ENCODE data around the gene NFE2L3.

The NFE2L3 gene

GRCh38 chr7:26179422-26179821, 27.4 kb downstream of the NFE2L3 start:
- Histone ChIP-seq H3K36me3 (ENCODE audit: insufficient read depth, low read length) (no peaks in the 10 kb centered on the region), H3K27ac (ENCODE audit: low read length) (no peak overlapping the region), H3K27me3 (ENCODE audit: insufficient read depth, low read length, poor library complexity) (no peaks in the 10 kb centered on the region), H3K4me3 (ENCODE audit: low read depth in 1 of 2, low read length in 2 of 2) (no peak overlapping the region), H2AFZ (ENCODE audit: low read depth, low read length) (no peak overlapping the region), H3K4me2 (ENCODE audit: insufficient read depth, low read length) (no peak overlapping the region), H3K79me2 (ENCODE audit: insufficient read depth, low read length) (no peaks in the 10 kb centered on the region), H3K4me1 (ENCODE audit: insufficient read depth, low read length) (no peaks in the 10 kb centered on the region), H4K20me1 (ENCODE audit: insufficient read depth, low read length) (no peaks in the 10 kb centered on the region; the same call in none of the 2 replicates), H3K9ac (ENCODE audit: low read depth, low read length) (no peak overlapping the region), H3K9me3 (ENCODE audit: insufficient read depth, low read length, severe bottlenecking) (no peaks in the 10 kb centered on the region)
- ATAC-seq (ENCODE audit: insufficient read depth, low read depth) (no peak), DNase-seq (no peak)
- no peak for TF ChIP-seq EZH2 (IDR thresholded peaks at IDR 0.05; ENCODE audit: borderline replicate concordance, low read depth, low read length, severe bottlenecking)
- no peak for TF ChIP-seq CTCF (IDR thresholded peaks at IDR 0.05; ENCODE audit: borderline replicate concordance, extremely low read depth, low read length, poor library complexity, severe bottlenecking)

- DNase-seq (no peak), ATAC-seq (ENCODE audit: insufficient read depth, low read depth) (no peak)
- Histone ChIP-seq H3K27ac (ENCODE audit: low read length) (no peak overlapping the region), H3K27me3 (ENCODE audit: insufficient read depth, low read length, poor library complexity) (no peaks in the 10 kb centered on the region), H3K9ac (ENCODE audit: low read depth, low read length) (no peak overlapping the region), H3K36me3 (ENCODE audit: insufficient read depth, low read length) (no peaks in the 10 kb centered on the region), H2AFZ (ENCODE audit: low read depth, low read length) (no peak overlapping the region), H3K9me3 (ENCODE audit: insufficient read depth, low read length, severe bottlenecking) (no peaks in the 10 kb centered on the region), H3K79me2 (ENCODE audit: insufficient read depth, low read length) (no peaks in the 10 kb centered on the region), H3K4me2 (ENCODE audit: insufficient read depth, low read length) (no peak overlapping the region), H3K4me1 (ENCODE audit: insufficient read depth, low read length) (no peaks in the 10 kb centered on the region), H4K20me1 (ENCODE audit: insufficient read depth, low read length) (peaks cover 2% of the 10 kb centered on the region), H3K4me3 (ENCODE audit: low read depth in 1 of 2, low read length in 2 of 2) (no peak overlapping the region)
- TF ChIP-seq CTCF (IDR thresholded peaks at IDR 0.05; ENCODE audit: borderline replicate concordance, extremely low read depth, low read length, poor library complexity, severe bottlenecking) (no peak), EZH2 (IDR thresholded peaks at IDR 0.05; ENCODE audit: borderline replicate concordance, low read depth, low read length, severe bottlenecking) (no peak)
Observed at GRCh38 chr7:26179826-26180497, 28.0 kb downstream of the NFE2L3 start.

- H3K36me3 ChIP-seq (ENCODE audit: insufficient read depth, low read length) = no peaks in the 10 kb centered on the region
- H3K4me3 ChIP-seq (ENCODE audit: low read depth in 1 of 2, low read length in 2 of 2) = no peak overlapping the region
- DNase-seq = no peak
- no peaks in the 10 kb centered on the region for H3K9me3 ChIP-seq (ENCODE audit: insufficient read depth, low read length, severe bottlenecking)
- H3K27me3 ChIP-seq (ENCODE audit: insufficient read depth, low read length, poor library complexity) = no peaks in the 10 kb centered on the region
- peaks cover 5% of the 10 kb centered on the region for H4K20me1 ChIP-seq (ENCODE audit: insufficient read depth, low read length)
- H3K79me2 ChIP-seq (ENCODE audit: insufficient read depth, low read length) = no peaks in the 10 kb centered on the region
- no peak overlapping the region for H3K27ac ChIP-seq (ENCODE audit: low read length)
- H2AFZ ChIP-seq (ENCODE audit: low read depth, low read length) = no peak overlapping the region
- H3K4me2 ChIP-seq (ENCODE audit: insufficient read depth, low read length) = no peak overlapping the region
- ATAC-seq (ENCODE audit: insufficient read depth, low read depth) = no peak
- no peak overlapping the region for H3K9ac ChIP-seq (ENCODE audit: low read depth, low read length)
- TF ChIP-seq EZH2 (IDR thresholded peaks at IDR 0.05; ENCODE audit: borderline replicate concordance, low read depth, low read length, severe bottlenecking) = no peak
- TF ChIP-seq CTCF (IDR thresholded peaks at IDR 0.05; ENCODE audit: borderline replicate concordance, extremely low read depth, low read length, poor library complexity, severe bottlenecking) = no peak
- H3K4me1 ChIP-seq (ENCODE audit: insufficient read depth, low read length) = no peaks in the 10 kb centered on the region
Observed at GRCh38 chr7:26180792-26181198, 28.8 kb downstream of the NFE2L3 start.

Measured in DND-41 (cell line).